GM18909 (cell line): Measurements from ENCODE around the gene NHEJ1.
A peak's percentile ranks its signal among the peaks of the same experiment; 100 is the strongest.

Source experiments
- ATAC-seq: cut with Tn5 transposase; IDR thresholded peaks from one replicate; pipeline ENCODE4 v1.9.1; 2021; ENCODE audit warnings: mild to moderate bottlenecking; ENCODE audit not compliant: unreplicated experiment, poor library complexity

Gene NHEJ1

GRCh38 chr2:219168932-219169331 lies 8.3 kb upstream of the NHEJ1 start:
- no peak for ATAC-seq

GRCh38 chr2:219168526-219168925 lies 7.9 kb upstream of the NHEJ1 start:
- no peak for ATAC-seq

GRCh38 chr2:219167997-219168396 lies 7.4 kb upstream of the NHEJ1 start:
- no peak for ATAC-seq

GRCh38 chr2:219165058-219165911 lies 4.7 kb upstream of the NHEJ1 start:
- ATAC-seq, result no peak

GRCh38 chr2:219163156-219163555 lies 2.5 kb upstream of the NHEJ1 start:
- ATAC-seq, result no peak

GRCh38 chr2:219161097-219161496 lies 482 bp upstream of the NHEJ1 start:
- ATAC-seq, result no peak

- peak; percentile 3 for ATAC-seq
These were observed 837 bp downstream of the NHEJ1 start for GRCh38 chr2:219159771-219160185.

GRCh38 chr2:219158586-219158985 lies 2.0 kb downstream of the NHEJ1 start:
- no peak for ATAC-seq

- no peak for ATAC-seq
These were observed 2.6 kb downstream of the NHEJ1 start for GRCh38 chr2:219158025-219158424.

- ATAC-seq, result no peak
These were observed 3.2 kb downstream of the NHEJ1 start for GRCh38 chr2:219157396-219157795.

- ATAC-seq, result peak; percentile 49
These were observed 5.5 kb downstream of the NHEJ1 start for GRCh38 chr2:219155054-219155644.

- ATAC-seq, result no peak
These were observed 10.9 kb downstream of the NHEJ1 start for GRCh38 chr2:219149667-219150066.

- ATAC-seq, result no peak
These were observed 18.3 kb downstream of the NHEJ1 start for GRCh38 chr2:219142329-219142728.

- ATAC-seq, result no peak
These were observed 19.9 kb downstream of the NHEJ1 start for GRCh38 chr2:219140722-219141121.

- no peak for ATAC-seq
These were observed 26.6 kb downstream of the NHEJ1 start for GRCh38 chr2:219133976-219134375.

- ATAC-seq, result no peak
These were observed 28.9 kb downstream of the NHEJ1 start for GRCh38 chr2:219131744-219132143.

GRCh38 chr2:219131327-219131726 lies 29.3 kb downstream of the NHEJ1 start:
- ATAC-seq, result no peak

- no peak for ATAC-seq
These were observed 31.0 kb downstream of the NHEJ1 start for GRCh38 chr2:219129589-219129988.

GRCh38 chr2:219128396-219128795 lies 32.2 kb downstream of the NHEJ1 start:
- no peak for ATAC-seq

- ATAC-seq, result no peak
These were observed 33.5 kb downstream of the NHEJ1 start for GRCh38 chr2:219127037-219127635.

- ATAC-seq, result no peak
These were observed 34.1 kb downstream of the NHEJ1 start for GRCh38 chr2:219126555-219126954.
